Adipocyte (in vitro differentiated cells): ENCODE measurements around the gene TIMM8A.

Experiments
- DNase-seq: peaks from one replicate; pipeline ENCODE4 v3.0.0-alpha.2; 2015; ENCODE audit warnings: low read depth
- H3K27me3 ChIP-seq: replicated peaks from 2 replicates; pipeline ENCODE4 v1.7.0; 2013; ENCODE audit warnings: mild to moderate bottlenecking, low read length, moderate library complexity; ENCODE audit not compliant: control insufficient read depth, insufficient read depth
- H3K36me3 ChIP-seq: 2 replicates; pipeline ENCODE4 v1.7.0; 2013; ENCODE audit warnings: low read length, mild to moderate bottlenecking, moderate library complexity; ENCODE audit not compliant: control insufficient read depth, insufficient read depth, severe bottlenecking
- H3K4me1 ChIP-seq: 2 replicates; pipeline ENCODE4 v1.7.0; 2013; ENCODE audit warnings: mild to moderate bottlenecking, low read length, moderate library complexity; ENCODE audit not compliant: control insufficient read depth, insufficient read depth
- H3K4me3 ChIP-seq: 2 replicates; pipeline ENCODE4 v1.7.0; 2013; ENCODE audit warnings: mild to moderate bottlenecking, low read length, moderate library complexity
- H3K9ac ChIP-seq: 2 replicates; pipeline ENCODE4 v1.7.0; 2013; ENCODE audit warnings: mild to moderate bottlenecking, low read length, moderate library complexity
- H3K9me3 ChIP-seq: 2 replicates; pipeline ENCODE4 v1.7.0; 2013; ENCODE audit warnings: mild to moderate bottlenecking, low read length, moderate library complexity; ENCODE audit not compliant: control insufficient read depth

TIMM8A gene, protein sequence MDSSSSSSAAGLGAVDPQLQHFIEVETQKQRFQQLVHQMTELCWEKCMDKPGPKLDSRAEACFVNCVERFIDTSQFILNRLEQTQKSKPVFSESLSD

DNA sequence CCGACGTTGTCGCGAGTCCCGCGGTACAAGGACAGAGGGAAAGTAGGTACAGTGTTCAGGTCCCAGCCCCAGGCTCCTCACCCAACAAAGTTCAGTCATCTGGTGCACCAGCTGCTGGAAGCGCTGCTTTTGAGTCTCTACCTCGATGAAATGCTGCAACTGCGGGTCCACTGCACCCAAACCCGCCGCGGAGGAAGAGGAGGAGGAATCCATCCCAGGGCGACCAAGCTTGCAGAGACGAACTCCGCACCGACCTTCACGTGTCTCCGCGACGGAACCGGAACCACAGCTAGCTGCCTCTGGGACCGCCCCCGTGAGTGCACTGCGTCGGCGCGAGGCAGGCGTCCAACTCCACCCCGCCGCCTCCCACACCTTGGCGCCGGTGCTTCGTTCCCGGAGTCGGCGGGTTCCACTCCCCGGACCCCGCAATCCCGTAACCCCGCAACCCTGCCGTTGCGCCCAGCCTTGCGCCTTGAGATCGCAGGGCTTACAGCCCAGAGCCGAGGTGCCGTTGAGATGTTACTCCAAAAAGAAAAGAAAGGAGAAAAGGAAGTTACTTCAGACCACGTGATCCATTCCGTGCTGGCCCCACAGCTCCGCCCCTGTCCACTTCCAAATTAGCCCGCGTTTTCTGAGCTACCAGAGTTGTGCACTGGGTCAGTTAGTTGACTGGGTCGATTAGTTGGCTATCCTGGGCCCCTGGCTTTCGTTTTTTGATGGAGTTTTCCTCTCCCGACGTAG is at the start of gene TIMM8A:
TSS of gene TIMM8A (minus strand) at position 291 of the 741 bp plus-strand sequence. CDS start at position 213, 78 bp downstream.
- Histone ChIP-seq H3K4me1 (peaks cover 9% of the 10 kb centered on the region), H3K27me3 (no peaks in the 10 kb centered on the region), H3K4me3 (peak within 1 kb of the TSS; percentile 92), H3K36me3 (peaks cover 10% of the 10 kb centered on the region), H3K9ac (peak within 1 kb of the TSS; percentile 89), H3K9me3 (peaks cover 2% of the 10 kb centered on the region)
- DNase-seq, result peak; percentile 87

DNA sequence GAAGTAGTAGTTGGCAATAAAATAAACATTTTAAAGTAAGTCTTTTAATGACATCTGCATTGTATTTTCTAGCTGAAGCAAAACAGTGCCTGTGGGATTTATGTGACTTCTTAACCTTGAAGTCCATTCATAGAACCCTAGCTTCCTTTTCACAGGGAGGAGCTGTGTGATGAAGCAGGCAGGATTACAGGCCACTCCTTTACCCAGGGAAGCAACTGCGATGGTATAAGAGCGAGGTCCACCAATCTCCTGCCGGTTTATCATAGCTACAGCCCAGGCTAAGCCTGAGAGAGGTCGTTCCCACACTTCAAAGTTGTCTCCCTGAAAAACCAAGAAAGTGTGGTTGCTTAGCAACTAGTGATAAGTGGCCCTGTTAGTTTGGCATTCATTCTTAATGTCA is 49.2 kb upstream of the TIMM8A start:
- Histone ChIP-seq H3K9ac (no peak overlapping the region), H3K4me1 (peaks cover 6% of the 10 kb centered on the region), H3K27me3 (peaks cover 7% of the 10 kb centered on the region), H3K4me3 (no peak overlapping the region), H3K36me3 (peaks cover 21% of the 10 kb centered on the region), H3K9me3 (no peaks in the 10 kb centered on the region)
- no peak for DNase-seq

DNA sequence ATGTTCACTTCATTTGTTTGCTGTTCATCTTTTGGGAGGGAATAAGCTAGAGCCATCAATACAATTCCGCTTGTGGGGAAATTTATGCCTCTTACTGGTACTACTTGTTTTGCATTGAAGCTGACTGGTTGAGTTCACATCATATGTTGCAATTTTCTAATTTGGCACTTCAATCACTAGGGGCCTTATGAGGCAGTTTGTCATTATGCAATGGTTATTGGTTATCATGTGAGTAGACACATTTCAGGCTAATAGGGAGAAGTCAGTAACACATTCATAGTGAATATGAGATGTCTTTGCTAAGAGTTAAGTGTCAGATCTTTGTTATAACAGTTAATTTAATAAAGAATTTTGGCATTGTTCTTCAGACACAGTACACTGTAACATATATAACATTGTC is 47.2 kb upstream of the TIMM8A start:
- H3K9me3 ChIP-seq, result no peaks in the 10 kb centered on the region
- peak; percentile 48 for DNase-seq
- no peak overlapping the region for H3K9ac ChIP-seq
- peaks cover 26% of the 10 kb centered on the region for H3K36me3 ChIP-seq
- H3K4me3 ChIP-seq, result no peak overlapping the region
- peaks cover 16% of the 10 kb centered on the region for H3K4me1 ChIP-seq
- H3K27me3 ChIP-seq, result peaks cover 7% of the 10 kb centered on the region

DNA sequence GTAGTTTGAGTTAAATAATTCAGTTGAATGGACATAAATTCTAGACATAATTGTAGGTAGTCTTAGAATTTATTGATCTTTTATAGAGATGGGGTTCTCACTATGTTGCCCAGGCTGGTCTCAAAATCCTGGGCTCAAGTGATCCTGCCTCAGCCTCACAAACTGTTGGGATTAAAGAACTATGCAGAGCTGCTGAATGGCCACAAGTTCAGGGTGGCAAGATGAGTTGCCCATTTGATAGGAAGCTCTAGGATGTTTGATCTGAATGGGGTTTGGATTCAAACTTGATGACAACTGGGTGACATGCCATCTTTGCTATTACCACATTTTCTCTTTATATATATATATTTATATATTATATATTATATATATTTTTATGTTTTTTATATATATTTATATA is 45.8 kb upstream of the TIMM8A start:
- peaks cover 26% of the 10 kb centered on the region for H3K36me3 ChIP-seq
- peaks cover 16% of the 10 kb centered on the region for H3K4me1 ChIP-seq
- no peak overlapping the region for H3K4me3 ChIP-seq
- no peaks in the 10 kb centered on the region for H3K9me3 ChIP-seq
- peaks cover 11% of the 10 kb centered on the region for H3K27me3 ChIP-seq
- H3K9ac ChIP-seq, result no peak overlapping the region
- DNase-seq, result no peak

DNA sequence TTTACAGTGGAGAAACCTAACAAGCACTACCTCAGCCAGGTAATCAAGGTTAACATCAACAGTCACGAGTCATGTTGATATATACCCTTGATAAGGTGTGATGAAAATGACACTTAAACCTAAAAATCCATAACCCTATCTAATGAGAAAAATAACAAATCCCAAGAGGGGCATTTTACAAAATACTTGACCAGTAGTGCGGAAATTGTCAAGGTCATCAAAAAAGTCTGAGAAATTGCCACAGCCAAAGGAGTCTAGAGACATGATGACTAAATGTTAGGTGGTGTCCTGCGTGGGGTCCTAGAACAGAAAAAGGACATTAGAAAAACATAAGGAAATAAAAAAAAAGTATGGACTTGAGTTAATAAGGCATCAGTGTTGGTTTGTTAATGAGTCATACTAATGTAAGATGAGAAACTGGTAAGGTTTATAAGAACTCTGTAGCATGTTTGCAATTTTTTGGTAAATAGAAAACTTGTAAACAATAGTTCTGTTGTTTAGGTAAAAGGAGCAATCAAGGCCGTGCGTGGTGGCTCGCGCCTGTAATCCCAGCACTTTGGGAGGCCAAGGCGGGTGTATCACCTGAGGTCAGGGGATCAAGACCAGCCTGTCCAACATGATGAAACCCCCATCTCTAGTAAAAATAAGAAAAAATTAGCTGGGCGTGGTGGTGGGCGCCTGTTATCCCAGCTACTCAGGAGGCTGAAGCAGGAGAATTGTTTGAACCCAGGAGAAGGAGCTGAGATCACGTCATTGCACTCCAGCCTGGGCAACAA is 45.2 kb upstream of the TIMM8A start:
- no peak overlapping the region for H3K4me3 ChIP-seq
- peaks cover 26% of the 10 kb centered on the region for H3K36me3 ChIP-seq
- DNase-seq, result no peak

DNA sequence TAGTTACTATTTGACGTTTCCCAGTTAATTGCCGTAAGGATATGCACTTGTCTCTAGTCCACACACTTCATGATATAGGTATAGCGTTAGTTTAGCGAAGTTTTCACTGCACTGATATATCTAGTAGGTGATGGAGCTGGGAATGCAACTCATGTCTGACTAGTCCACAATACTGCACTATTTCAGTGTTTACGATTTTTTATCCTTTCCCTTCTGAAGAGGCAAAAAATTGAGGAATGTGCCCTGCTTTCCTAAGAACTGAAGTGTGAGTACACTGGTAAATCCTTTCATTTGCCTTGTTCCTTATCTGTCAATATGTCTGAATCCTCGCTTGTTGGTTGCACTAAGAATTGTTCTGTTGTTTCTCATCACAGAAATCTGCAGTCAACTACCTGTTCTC is 43.3 kb upstream of the TIMM8A start:
- peaks cover 26% of the 10 kb centered on the region for H3K36me3 ChIP-seq
- DNase-seq, result no peak
- no peaks in the 10 kb centered on the region for H3K9me3 ChIP-seq
- peak overlapping the region; percentile 88 for H3K9ac ChIP-seq
- peak overlapping the region; percentile 88 for H3K4me3 ChIP-seq
- peaks cover 12% of the 10 kb centered on the region for H3K27me3 ChIP-seq
- peaks cover 16% of the 10 kb centered on the region for H3K4me1 ChIP-seq

More for the DNA sequence above, 45.2 kb upstream of the TIMM8A start:
- Histone ChIP-seq H3K27me3 (peaks cover 11% of the 10 kb centered on the region), H3K9ac (no peak overlapping the region), H3K9me3 (no peaks in the 10 kb centered on the region), H3K4me1 (peaks cover 16% of the 10 kb centered on the region)

DNA sequence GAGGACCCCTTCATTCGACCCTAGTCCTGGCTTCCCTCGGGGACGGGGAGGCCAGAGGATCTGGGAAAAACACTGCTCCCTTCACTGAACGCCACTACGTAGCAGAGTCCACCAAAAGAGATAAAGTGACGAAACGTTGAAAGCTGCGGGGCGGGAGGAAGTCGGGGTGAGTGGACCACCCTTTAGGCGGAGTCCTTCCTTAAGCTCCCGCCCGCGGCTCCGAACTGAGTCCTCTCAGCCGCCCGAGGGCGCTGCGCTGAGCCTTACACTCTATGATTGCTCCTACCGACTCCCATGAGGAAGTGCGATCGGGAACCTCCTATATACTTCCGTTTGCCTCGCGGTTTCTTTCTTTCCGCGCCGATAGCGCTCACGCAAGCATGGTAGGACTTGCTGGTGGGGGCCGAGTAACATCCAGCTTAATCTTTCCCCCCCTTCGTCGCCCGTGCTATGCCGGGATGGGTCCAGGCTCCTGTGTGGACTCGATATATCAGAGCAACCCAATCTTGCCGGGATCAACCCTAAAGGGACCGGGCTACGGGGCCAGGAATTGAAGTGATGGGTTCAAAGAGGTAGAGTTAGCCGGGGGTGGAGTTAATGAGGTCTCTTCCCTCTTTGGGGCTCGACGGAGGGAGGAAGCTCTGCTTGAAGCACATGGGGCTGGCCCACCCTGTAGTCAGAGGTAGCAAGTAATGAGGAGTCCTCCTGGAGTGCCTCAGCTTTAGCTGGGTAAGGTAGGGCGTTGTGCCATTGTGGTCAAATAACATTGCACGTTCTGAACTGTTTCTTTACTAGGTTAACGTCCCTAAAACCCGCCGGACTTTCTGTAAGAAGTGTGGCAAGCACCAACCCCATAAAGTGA is 42.4 kb upstream of the TIMM8A start, which contains the start of gene RPL36A:
TSS of gene RPL36A (plus strand) at position 348 of the 862 bp plus-strand sequence. CDS start at position 381, 33 bp downstream.
- H3K4me1 ChIP-seq, result peaks cover 14% of the 10 kb centered on the region
- peak within 1 kb of the TSS; percentile 88 for H3K9ac ChIP-seq
- H3K36me3 ChIP-seq, result peaks cover 20% of the 10 kb centered on the region
- H3K9me3 ChIP-seq, result no peaks in the 10 kb centered on the region
- H3K4me3 ChIP-seq, result peak within 1 kb of the TSS; percentile 88
- H3K27me3 ChIP-seq, result peaks cover 17% of the 10 kb centered on the region
- peak; percentile 92 for DNase-seq

DNA sequence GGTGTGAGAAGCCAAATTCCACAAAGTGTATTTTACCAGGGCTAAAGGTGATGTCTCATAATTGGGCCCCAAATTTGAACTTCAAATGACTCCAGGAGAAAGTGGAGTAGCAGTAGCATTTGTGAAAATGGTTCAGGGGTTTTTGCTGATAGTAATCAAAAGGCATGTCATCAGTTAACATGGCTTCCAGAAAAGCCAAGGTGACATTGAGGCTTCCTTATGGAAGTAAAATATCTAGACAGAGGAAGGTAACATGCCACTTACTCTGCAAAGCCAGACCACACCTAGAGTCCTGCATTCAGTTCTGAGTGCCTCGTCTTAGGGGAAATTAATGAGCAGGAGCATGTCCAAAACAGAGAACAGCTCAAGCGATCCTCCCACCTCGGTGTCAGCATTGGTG is 40.1 kb upstream of the TIMM8A start:
- Histone ChIP-seq H3K9me3 (no peaks in the 10 kb centered on the region), H3K4me3 (no peak overlapping the region), H3K36me3 (peaks cover 11% of the 10 kb centered on the region), H3K4me1 (peaks cover 10% of the 10 kb centered on the region), H3K9ac (no peak overlapping the region), H3K27me3 (peaks cover 23% of the 10 kb centered on the region)
- DNase-seq, result no peak

DNA sequence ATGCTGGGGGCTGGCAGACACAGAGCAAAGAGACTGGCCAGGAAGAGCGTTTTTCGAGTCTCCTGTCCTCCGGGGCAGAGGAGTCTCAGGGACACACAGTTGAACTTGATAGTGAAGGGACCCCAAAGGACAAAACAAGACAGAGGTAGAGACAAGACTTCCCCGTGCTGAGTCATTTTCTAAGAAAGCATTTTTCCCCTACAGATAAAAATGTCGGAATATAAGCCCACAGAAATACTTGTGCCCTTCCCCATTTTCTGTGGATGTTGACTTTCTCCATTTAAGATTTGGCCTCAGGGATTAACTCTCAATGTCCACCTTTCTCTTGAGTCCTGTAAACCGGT is 38.0 kb upstream of the TIMM8A start:
- DNase-seq, result no peak
- no peak overlapping the region for H3K4me3 ChIP-seq
- no peaks in the 10 kb centered on the region for H3K36me3 ChIP-seq
- H3K9me3 ChIP-seq, result no peaks in the 10 kb centered on the region
- H3K27me3 ChIP-seq, result peaks cover 23% of the 10 kb centered on the region
- H3K4me1 ChIP-seq, result no peaks in the 10 kb centered on the region
- no peak overlapping the region for H3K9ac ChIP-seq

DNA sequence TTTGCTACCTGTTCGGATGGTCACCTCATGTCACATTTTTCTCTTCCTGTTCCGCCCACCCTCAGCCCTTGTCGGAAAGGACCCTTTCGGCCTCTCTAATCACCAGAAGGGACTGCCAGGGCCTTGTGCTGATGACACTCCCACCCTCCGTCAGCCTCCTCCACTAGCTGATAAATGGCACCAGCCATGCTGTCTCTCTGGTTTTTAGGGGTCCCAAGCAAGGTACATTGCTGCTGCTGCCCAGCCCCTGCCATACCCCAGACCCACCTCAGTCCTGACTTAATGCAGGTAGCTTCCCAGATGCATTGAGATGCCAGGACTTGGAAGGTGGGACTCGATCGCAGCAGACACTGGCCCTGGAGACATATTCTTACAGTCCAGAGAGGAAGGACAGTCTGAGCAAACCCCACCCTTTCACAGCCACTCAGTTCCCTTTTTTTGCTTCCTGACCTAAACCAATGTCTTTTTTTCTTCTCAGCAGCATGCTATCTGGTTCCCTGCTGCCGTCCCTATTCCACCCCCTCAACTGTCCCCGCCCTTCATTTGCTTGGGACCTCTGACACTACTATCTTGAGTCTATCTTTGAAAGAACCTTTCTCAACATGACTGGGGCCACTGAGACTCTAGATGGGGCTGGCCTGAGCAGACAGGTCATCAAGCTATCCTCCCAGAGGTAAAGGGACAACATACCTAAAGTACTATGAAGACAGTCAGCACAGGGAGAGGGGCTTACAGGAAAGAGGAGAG is 37.4 kb upstream of the TIMM8A start, which contains the start of gene BTK:
TSS of gene BTK (minus strand) at position 397 of the 747 bp plus-strand sequence. CDS start 10,907 bp downstream, outside the sequence.
- no peaks in the 10 kb centered on the region for H3K36me3 ChIP-seq
- H3K27me3 ChIP-seq, result peaks cover 23% of the 10 kb centered on the region
- DNase-seq, result no peak
- H3K9me3 ChIP-seq, result no peaks in the 10 kb centered on the region
- no peaks in the 10 kb centered on the region for H3K4me1 ChIP-seq
- no peak within 1 kb of the TSS for H3K4me3 ChIP-seq
- no peak within 1 kb of the TSS for H3K9ac ChIP-seq
